Measurements from ENCODE around the gene SRCAP.

The SRCAP gene

GRCh38 chr16:30779596-30779995 is 80.6 kb downstream of the SRCAP start:
- H3K27me3 Mint-ChIP-seq = no peaks in the 10 kb centered on the region
- H3K36me3 Mint-ChIP-seq = peaks cover under 1% of the 10 kb centered on the region
- peaks cover 13% of the 10 kb centered on the region for H3K4me1 Mint-ChIP-seq
- H3K4me3 Mint-ChIP-seq = no peak overlapping the region
- H3K9me3 Mint-ChIP-seq = no peaks in the 10 kb centered on the region
- H3K27ac Mint-ChIP-seq = no peak overlapping the region

GRCh38 chr16:30780021-30780420 is 81.0 kb downstream of the SRCAP start:
- no peak overlapping the region for H3K4me3 Mint-ChIP-seq
- H3K27ac Mint-ChIP-seq = peak overlapping the region; percentile 30
- peaks cover 12% of the 10 kb centered on the region for H3K4me1 Mint-ChIP-seq
- no peaks in the 10 kb centered on the region for H3K36me3 Mint-ChIP-seq
- no peaks in the 10 kb centered on the region for H3K9me3 Mint-ChIP-seq
- H3K27me3 Mint-ChIP-seq = no peaks in the 10 kb centered on the region

GRCh38 chr16:30780549-30780948 is 81.6 kb downstream of the SRCAP start:
- no peak overlapping the region for H3K4me3 Mint-ChIP-seq
- no peaks in the 10 kb centered on the region for H3K9me3 Mint-ChIP-seq
- H3K36me3 Mint-ChIP-seq = no peaks in the 10 kb centered on the region
- peaks cover 17% of the 10 kb centered on the region for H3K4me1 Mint-ChIP-seq
- H3K27me3 Mint-ChIP-seq = no peaks in the 10 kb centered on the region
- no peak overlapping the region for H3K27ac Mint-ChIP-seq

GRCh38 chr16:30782486-30783279 is 83.7 kb downstream of the SRCAP start:
- Mint-ChIP-seq H3K36me3 (no peaks in the 10 kb centered on the region), H3K4me1 (peaks cover 24% of the 10 kb centered on the region), H3K27ac (no peak overlapping the region), H3K27me3 (no peaks in the 10 kb centered on the region), H3K4me3 (no peak overlapping the region), H3K9me3 (no peaks in the 10 kb centered on the region)

- Mint-ChIP-seq H3K27me3 (no peaks in the 10 kb centered on the region), H3K4me3 (no peak overlapping the region), H3K4me1 (peaks cover 27% of the 10 kb centered on the region), H3K9me3 (no peaks in the 10 kb centered on the region), H3K36me3 (no peaks in the 10 kb centered on the region), H3K27ac (no peak overlapping the region)
Observed at GRCh38 chr16:30783280-30784109, 84.5 kb downstream of the SRCAP start.

GRCh38 chr16:30784215-30784614 is 85.2 kb downstream of the SRCAP start:
- H3K27ac Mint-ChIP-seq = no peak overlapping the region
- no peak overlapping the region for H3K4me3 Mint-ChIP-seq
- no peaks in the 10 kb centered on the region for H3K36me3 Mint-ChIP-seq
- peaks cover 27% of the 10 kb centered on the region for H3K4me1 Mint-ChIP-seq
- no peaks in the 10 kb centered on the region for H3K9me3 Mint-ChIP-seq
- H3K27me3 Mint-ChIP-seq = no peaks in the 10 kb centered on the region

GRCh38 chr16:30785126-30786106 is 86.4 kb downstream of the SRCAP start:
- Mint-ChIP-seq H3K27ac (peak overlapping the region; percentile 72), H3K27me3 (no peaks in the 10 kb centered on the region), H3K4me1 (peaks cover 27% of the 10 kb centered on the region), H3K9me3 (no peaks in the 10 kb centered on the region), H3K36me3 (no peaks in the 10 kb centered on the region), H3K4me3 (peak overlapping the region; percentile 85)

GRCh38 chr16:30786115-30786935 is 87.4 kb downstream of the SRCAP start:
- Mint-ChIP-seq H3K27me3 (no peaks in the 10 kb centered on the region), H3K27ac (peak overlapping the region; percentile 76), H3K36me3 (no peaks in the 10 kb centered on the region), H3K4me1 (peaks cover 27% of the 10 kb centered on the region), H3K4me3 (peak overlapping the region; percentile 85), H3K9me3 (no peaks in the 10 kb centered on the region)

GRCh38 chr16:30786936-30787612 is 88.1 kb downstream of the SRCAP start, which contains the start of gene ZNF629:
TSS of gene ZNF629 (minus strand) at chr16:30787205. CDS start at chr16:30784482, 2,723 bp downstream.
- H3K36me3 Mint-ChIP-seq = no peaks in the 10 kb centered on the region
- H3K27ac Mint-ChIP-seq = peak within 1 kb of the TSS; percentile 76
- H3K4me3 Mint-ChIP-seq = peak within 1 kb of the TSS; percentile 89
- no peaks in the 10 kb centered on the region for H3K27me3 Mint-ChIP-seq
- peaks cover 27% of the 10 kb centered on the region for H3K4me1 Mint-ChIP-seq
- H3K9me3 Mint-ChIP-seq = no peaks in the 10 kb centered on the region

- Mint-ChIP-seq H3K4me3 (peak overlapping the region; percentile 89), H3K9me3 (no peaks in the 10 kb centered on the region), H3K36me3 (no peaks in the 10 kb centered on the region), H3K27me3 (no peaks in the 10 kb centered on the region), H3K4me1 (peaks cover 27% of the 10 kb centered on the region), H3K27ac (no peak overlapping the region)
Observed at GRCh38 chr16:30787613-30788378, 88.8 kb downstream of the SRCAP start.
